VCaP (cell line): ENCODE measurements around the gene IQSEC1.

Experiments
- H3K27ac ChIP-seq: fragments of 450-650 bp; 2 replicates; pipeline ENCODE4 v1.5.1; 2017
- TF ChIP-seq, protein P1 (sequence below): fragments of 450-650 bp; conservative IDR thresholded peaks from 2 replicates; pipeline ENCODE4 v1.5.1; 2017; ENCODE audit warnings: mild to moderate bottlenecking, moderate library complexity

IQSEC1 gene

DNA sequence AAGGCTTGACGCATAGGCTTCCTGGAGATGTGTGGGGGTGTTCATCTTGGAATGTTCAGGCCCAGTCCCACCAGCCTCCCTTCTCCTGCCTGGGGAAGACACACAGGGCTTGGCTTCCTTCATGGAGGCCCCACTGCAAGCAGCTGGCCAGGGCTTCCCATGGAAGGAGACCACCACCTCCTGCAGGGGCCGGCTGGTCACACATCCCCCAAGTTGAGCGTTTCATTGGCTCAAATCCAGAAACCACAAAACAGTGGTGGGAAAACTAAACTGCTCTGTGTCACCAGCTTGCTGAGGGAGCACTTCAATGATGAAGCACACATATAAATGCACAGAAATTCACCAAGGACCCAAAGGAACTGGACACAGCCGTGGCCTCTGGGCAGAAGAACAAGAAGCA is 8.3 kb downstream of the IQSEC1 start:
- H3K27ac ChIP-seq, result no peak overlapping the region
- TF ChIP-seq, protein P1, sequence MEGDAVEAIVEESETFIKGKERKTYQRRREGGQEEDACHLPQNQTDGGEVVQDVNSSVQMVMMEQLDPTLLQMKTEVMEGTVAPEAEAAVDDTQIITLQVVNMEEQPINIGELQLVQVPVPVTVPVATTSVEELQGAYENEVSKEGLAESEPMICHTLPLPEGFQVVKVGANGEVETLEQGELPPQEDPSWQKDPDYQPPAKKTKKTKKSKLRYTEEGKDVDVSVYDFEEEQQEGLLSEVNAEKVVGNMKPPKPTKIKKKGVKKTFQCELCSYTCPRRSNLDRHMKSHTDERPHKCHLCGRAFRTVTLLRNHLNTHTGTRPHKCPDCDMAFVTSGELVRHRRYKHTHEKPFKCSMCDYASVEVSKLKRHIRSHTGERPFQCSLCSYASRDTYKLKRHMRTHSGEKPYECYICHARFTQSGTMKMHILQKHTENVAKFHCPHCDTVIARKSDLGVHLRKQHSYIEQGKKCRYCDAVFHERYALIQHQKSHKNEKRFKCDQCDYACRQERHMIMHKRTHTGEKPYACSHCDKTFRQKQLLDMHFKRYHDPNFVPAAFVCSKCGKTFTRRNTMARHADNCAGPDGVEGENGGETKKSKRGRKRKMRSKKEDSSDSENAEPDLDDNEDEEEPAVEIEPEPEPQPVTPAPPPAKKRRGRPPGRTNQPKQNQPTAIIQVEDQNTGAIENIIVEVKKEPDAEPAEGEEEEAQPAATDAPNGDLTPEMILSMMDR, result no peak

DNA sequence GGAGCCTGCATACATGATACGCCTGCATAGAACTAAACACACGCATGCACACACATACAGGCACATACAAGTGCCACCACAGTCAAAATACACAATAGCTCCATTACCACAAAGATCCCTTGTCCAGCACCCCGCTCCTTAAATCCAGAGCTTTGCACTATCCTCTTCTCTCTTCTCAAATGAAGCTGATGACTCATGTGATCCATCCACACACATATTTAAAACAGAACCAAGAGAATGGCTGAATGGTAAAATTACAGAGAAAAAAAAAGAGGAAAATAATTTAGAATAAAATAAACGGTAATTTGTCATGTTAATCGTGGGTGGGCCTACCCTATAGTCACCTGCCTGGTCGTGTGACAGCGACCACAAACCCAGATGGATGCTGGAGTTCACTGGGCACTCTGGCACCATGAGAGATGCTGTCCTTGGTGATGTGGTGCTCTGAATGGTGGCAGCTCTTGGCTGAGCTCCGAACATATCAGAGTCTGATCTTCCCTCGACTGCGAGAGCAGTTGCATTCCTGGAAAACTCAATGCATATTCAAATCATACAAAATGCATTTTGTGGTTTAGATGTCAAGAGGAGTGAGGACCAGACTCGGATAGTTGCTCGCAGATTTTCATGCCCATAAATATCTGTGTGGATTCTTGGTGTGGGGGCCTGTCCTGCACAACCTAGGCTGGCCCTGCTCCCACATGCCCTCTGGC is 8.9 kb downstream of the IQSEC1 start:
- TF ChIP-seq, protein P1, result no peak
- no peak overlapping the region for H3K27ac ChIP-seq

DNA sequence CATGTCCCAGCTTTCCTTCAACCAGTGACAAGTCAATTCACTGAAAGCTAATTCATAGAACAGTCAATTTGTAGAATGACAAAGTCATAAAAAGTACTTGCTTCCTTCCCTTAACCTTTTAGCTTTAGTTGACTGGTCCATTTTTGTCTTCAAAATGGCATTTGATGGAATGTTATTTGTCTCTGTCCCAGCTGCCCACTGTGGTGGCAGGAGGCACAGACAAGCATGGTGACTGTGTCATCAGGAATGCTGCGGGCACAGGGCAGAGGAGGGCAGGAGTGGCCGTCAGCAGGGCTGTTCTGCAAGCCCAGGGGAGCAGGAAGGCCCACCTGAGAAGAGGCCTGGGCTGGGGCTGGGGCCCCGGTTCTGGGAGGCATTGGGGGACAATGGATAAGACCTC is 10.0 kb downstream of the IQSEC1 start:
- no peak overlapping the region for H3K27ac ChIP-seq
- TF ChIP-seq, protein P1, result no peak

DNA sequence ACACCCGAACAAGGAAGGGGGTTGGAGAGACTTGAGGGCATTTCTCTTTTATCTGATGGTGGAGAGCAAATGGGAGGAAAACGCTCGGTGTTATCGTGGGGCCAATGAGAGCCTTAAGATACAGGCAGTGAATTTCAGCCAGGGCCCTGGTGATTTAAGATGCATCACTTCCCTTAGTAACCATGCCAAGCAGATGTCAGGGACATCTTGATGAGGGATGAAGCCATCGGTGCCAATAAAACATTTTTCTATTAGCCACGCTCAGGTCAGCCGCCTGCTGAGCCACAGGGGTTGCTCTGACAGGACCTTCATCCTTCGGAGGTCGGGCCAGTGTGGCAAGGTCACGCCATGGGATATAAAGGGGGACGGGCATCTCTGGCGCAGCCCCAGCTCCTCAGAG is 10.6 kb downstream of the IQSEC1 start:
- H3K27ac ChIP-seq, result no peak overlapping the region
- TF ChIP-seq, protein P1, result no peak

DNA sequence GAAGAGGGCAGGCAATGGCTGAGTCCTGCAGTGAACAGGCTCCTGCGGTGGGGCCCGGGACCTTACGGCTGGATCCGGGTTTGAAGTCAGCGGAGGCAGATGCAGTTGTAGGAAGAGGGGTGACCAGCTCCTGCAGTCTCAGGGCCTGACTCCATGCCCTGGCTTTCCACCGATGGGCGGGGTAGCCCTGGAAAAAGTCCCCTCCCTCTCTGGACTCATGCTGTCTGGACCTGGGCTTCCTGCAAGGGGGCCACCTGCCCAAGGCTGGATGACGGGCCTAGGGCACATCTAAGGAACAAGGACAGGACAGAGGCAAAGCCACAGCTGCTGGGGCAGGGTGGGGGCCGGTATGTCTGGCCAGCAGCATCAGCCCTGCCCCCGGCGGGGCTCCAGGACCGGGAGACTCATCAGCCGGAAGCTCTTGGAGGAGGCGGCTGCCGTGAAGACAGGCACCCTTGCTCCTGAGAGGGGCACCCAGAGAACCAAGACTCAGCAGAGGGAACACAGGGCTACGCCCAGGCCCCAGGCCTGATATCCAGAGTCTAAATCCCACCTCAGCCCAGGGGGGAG is 12.8 kb downstream of the IQSEC1 start:
- H3K27ac ChIP-seq, result no peak overlapping the region
- TF ChIP-seq, protein P1, result no peak

DNA sequence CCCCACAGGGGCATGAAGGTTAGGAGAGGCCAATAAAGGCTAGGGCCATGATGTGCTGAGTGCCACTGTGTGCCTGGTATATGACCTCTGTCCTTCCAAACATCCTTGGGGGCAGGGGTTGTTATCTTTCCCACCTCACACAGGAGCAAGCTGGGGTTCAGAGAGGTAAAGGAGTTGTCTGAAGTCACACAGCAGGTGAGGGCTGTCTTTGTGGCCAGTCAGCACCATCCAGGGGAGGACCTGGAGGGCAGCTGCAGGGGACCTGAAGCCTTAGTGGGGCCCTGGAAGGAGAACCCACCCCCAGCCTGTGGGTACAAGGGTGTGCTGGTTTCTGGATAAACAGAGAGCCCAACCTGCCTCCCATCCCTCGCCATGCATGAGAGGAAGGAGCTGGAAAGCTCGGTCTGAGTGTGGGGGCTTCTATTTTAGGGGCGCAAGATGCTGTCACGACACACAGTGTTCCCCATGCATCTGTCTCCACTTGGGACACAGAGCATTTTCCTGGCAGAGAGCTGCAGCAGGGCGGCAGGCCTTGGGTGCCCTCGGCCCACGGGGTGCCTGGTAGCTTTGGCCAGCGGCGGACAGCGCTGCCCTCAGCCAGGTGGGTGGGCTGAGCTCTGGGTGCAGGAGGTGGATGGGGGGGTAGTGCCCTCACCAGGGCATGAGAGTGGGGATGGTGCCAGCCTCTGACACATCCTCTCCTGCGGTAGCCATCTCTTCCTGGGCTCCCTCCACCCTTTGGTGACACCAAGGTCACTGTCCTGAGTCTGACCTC is 14.7 kb downstream of the IQSEC1 start:
- TF ChIP-seq, protein P1, result no peak
- H3K27ac ChIP-seq, result no peak overlapping the region

DNA sequence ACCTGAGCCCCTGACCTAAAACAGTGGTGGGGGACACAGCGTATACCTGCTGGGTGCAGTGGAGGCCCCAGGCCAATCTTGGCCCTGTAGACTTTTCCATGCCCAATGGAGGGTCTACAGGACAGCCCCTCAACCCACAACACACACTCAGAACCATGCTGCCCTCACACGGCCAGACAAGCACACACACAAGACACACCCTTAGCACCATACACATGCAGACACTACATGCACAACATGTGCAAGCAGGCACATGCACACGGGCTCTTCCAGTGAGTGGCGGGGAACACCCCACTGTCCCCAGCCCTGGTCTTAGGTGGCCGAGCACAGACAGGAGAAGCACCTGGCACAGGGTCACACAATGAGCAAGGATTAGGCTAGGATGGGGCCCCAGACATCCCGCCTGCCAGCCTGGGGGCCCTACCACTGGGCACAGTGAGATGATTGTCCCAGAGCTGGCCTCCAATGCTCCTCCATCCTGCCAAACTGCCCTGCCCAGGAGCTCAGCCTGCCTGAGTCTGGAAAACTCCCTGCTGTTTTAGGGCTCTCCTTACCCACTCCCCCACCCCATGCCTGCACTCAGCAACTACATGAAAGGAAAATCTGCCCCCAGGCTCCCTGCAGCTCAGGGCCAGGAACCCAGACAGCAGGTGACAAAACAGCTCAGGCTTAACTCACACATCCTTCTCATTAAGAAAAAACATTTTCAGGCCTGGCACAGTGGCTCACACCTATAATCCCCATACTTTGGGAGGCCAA is 15.8 kb downstream of the IQSEC1 start:
- TF ChIP-seq, protein P1, result no peak
- H3K27ac ChIP-seq, result no peak overlapping the region
